ENCODE results near the gene GNAT1.

Gene GNAT1

DNA sequence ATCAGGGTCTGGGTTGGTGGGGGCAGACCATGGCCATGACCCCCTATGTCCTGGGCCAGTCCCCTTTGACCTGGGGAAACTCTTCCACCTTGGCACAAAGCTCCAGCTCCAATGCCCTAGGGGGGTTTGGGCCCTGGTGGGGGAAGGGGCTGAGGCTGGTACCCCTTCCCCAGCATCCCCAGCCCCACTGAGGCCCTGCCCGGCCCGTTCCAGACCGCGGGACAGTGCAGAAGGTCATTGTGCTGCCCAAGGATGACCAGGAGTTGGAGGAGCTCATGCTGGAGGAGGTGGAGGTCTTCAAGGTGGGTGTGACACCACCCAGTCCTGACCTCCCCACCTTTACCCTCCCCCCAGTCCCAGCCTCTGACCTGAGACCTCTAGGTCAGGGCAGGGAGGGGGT, 6.2 kb upstream of the GNAT1 start:
- H3K27ac Mint-ChIP-seq: no peak overlapping the region
- H3K36me3 Mint-ChIP-seq (ENCODE audit: low read depth): peaks cover 30% of the 10 kb centered on the region
- peaks cover 7% of the 10 kb centered on the region for H3K4me1 Mint-ChIP-seq
- peaks cover 4% of the 10 kb centered on the region for H3K27me3 Mint-ChIP-seq (ENCODE audit: low read depth)
- TF ChIP-seq, protein P1, sequence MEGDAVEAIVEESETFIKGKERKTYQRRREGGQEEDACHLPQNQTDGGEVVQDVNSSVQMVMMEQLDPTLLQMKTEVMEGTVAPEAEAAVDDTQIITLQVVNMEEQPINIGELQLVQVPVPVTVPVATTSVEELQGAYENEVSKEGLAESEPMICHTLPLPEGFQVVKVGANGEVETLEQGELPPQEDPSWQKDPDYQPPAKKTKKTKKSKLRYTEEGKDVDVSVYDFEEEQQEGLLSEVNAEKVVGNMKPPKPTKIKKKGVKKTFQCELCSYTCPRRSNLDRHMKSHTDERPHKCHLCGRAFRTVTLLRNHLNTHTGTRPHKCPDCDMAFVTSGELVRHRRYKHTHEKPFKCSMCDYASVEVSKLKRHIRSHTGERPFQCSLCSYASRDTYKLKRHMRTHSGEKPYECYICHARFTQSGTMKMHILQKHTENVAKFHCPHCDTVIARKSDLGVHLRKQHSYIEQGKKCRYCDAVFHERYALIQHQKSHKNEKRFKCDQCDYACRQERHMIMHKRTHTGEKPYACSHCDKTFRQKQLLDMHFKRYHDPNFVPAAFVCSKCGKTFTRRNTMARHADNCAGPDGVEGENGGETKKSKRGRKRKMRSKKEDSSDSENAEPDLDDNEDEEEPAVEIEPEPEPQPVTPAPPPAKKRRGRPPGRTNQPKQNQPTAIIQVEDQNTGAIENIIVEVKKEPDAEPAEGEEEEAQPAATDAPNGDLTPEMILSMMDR (IDR thresholded peaks at IDR 0.05; ENCODE audit: unreplicated experiment in 3 of 3): no peak
- no peaks in the 10 kb centered on the region for H3K9me3 Mint-ChIP-seq
- no peak overlapping the region for H3K4me3 Mint-ChIP-seq

DNA sequence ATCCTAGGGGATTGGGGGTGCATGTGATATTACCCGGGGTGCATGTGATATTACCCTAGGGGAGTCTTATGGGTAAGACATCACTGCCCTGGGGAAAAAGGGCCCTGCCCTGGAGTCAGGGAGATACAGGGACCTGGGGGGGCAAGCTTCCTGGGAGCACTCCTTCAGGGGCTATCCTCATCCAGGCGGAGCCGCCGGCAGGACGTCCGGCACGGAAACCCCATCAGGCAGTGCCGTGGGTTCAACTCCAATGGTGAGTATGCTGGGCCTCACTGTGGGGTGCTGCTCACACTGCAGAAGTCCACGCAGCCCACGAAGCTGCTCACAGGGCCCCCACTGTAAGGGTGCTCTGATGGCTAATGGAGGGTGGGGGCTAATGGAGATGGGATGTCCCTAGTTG, 5.3 kb upstream of the GNAT1 start:
- TF ChIP-seq, protein P1 (IDR thresholded peaks at IDR 0.05; ENCODE audit: unreplicated experiment in 3 of 3): no peak

GRCh38 chr3:50187750-50188149, 3.7 kb upstream of the GNAT1 start:
- Mint-ChIP-seq H3K4me1 (peaks cover 7% of the 10 kb centered on the region), H3K9me3 (no peaks in the 10 kb centered on the region), H3K4me3 (no peak overlapping the region), H3K27ac (no peak overlapping the region), H3K27me3 (ENCODE audit: low read depth) (peaks cover 7% of the 10 kb centered on the region), H3K36me3 (ENCODE audit: low read depth) (peaks cover 16% of the 10 kb centered on the region)
- TF ChIP-seq, protein P1 (IDR thresholded peaks at IDR 0.05; ENCODE audit: unreplicated experiment in 3 of 3): no peak

More for the DNA sequence above, 5.3 kb upstream of the GNAT1 start:
- Mint-ChIP-seq H3K27ac (no peak overlapping the region), H3K9me3 (no peaks in the 10 kb centered on the region), H3K36me3 (ENCODE audit: low read depth) (peaks cover 25% of the 10 kb centered on the region), H3K27me3 (ENCODE audit: low read depth) (peaks cover 4% of the 10 kb centered on the region), H3K4me1 (peaks cover 7% of the 10 kb centered on the region), H3K4me3 (no peak overlapping the region)

- Mint-ChIP-seq H3K36me3 (ENCODE audit: low read depth) (peaks cover 6% of the 10 kb centered on the region), H3K27me3 (ENCODE audit: low read depth) (peaks cover 7% of the 10 kb centered on the region), H3K27ac (peak overlapping the region; percentile 44 to 76 (median 59)), H3K4me1 (peaks cover 7% of the 10 kb centered on the region), H3K4me3 (no peak overlapping the region), H3K9me3 (no peaks in the 10 kb centered on the region)
- TF ChIP-seq, protein P1 (IDR thresholded peaks at IDR 0.05; ENCODE audit: unreplicated experiment in 3 of 3): peak; percentile 82 to 83 (median 82)
Measured at GRCh38 chr3:50189274-50189673, 2.1 kb upstream of the GNAT1 start.

- Mint-ChIP-seq H3K27ac (no peak overlapping the region), H3K27me3 (ENCODE audit: low read depth) (peaks cover 7% of the 10 kb centered on the region), H3K4me1 (peaks cover 7% of the 10 kb centered on the region), H3K9me3 (no peaks in the 10 kb centered on the region), H3K36me3 (ENCODE audit: low read depth) (peaks cover 5% of the 10 kb centered on the region), H3K4me3 (no peak overlapping the region)
- TF ChIP-seq, protein P1 (IDR thresholded peaks at IDR 0.05; ENCODE audit: unreplicated experiment in 3 of 3): no peak
Measured at GRCh38 chr3:50189989-50190388, 1.4 kb upstream of the GNAT1 start.

DNA sequence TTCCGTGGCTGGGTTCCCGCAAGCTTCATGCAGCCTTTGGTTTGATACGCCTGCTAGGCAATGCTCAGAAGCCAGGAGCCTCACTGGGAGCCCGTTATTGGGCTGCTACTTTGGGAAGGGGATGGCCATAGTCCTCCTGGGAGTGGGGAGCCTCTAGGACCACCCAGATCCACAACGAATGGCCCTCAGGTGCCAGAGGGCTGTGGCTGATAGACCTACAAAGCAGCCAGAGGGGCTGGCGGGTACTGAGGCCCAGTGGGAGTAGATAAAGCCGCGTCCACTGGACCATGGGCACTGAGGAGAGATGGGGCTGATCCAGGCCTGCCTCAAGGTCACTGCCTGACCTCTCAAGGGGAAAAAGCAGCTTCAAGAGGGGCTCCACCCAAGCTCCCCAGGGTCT, 714 bp downstream of the GNAT1 start:
- Mint-ChIP-seq H3K27me3 (ENCODE audit: low read depth) (peaks cover 14% of the 10 kb centered on the region), H3K27ac (no peak overlapping the region), H3K36me3 (ENCODE audit: low read depth) (no peaks in the 10 kb centered on the region), H3K4me1 (peaks cover 7% of the 10 kb centered on the region), H3K4me3 (no peak overlapping the region), H3K9me3 (no peaks in the 10 kb centered on the region)
- TF ChIP-seq, protein P1 (IDR thresholded peaks at IDR 0.05; ENCODE audit: unreplicated experiment in 3 of 3): no peak
